ENCODE results near the gene SYNGAP1. TPM values are rescaled to one million over a fixed set of nuclear protein-coding genes. Genes with fewer than 3 reads are reported as not detected.

SYNGAP1 gene
- total and polyA plus RNA-seq, 9 of the 15 experiments (the other 6 are each of a cell fraction or from before 2014, with no cell fraction given): 0.01 to 22.8 (median 3.2) TPM

DNA sequence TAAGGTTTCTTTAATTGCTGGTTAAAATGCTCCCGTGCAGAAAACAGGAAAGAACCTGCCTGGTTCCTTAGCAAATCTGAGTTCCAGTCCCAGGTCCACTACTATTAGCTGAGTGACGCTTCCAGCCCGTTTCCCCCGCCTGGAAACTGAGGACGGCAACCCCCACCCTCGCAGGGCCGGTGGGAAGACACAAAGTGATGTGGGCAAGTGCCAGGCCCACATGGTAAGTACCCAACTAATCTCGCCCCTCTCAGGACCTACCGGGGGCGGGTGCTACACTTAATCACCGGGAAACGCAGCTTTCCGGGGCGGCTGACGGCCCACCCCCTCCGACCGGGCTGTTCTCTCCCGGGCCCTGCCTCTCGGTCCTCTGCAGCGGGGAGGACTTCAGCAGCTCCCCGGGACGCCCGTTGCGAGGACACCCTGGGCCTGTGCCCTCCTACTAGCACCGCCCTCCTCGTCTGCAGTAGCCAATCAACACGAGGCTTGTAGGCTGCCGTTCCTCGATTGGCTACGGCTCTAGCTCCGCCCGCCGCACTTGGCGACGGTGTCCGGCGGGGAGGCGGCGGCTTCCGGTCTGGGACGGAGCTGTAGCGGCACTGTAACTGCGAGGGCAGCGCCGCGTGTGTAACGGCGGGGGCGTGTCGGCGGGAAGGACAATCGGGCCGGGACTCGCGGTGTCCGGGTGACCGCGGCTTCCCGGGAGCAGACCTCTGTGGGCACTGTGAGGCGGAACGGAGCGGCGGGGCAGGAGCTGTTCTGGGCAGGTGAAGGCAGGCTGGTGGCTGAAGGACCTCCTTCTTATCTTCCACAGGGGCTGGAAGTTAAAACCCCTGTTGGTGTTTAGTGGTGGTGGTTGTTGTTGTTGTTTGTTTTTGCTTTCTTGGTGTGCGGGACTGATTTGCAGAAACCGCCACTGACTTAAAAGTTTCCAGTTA is 34.4 kb downstream of the SYNGAP1 start, which contains the start of gene ZBTB9 (continued):
- TF ChIP-seq, protein P1, sequence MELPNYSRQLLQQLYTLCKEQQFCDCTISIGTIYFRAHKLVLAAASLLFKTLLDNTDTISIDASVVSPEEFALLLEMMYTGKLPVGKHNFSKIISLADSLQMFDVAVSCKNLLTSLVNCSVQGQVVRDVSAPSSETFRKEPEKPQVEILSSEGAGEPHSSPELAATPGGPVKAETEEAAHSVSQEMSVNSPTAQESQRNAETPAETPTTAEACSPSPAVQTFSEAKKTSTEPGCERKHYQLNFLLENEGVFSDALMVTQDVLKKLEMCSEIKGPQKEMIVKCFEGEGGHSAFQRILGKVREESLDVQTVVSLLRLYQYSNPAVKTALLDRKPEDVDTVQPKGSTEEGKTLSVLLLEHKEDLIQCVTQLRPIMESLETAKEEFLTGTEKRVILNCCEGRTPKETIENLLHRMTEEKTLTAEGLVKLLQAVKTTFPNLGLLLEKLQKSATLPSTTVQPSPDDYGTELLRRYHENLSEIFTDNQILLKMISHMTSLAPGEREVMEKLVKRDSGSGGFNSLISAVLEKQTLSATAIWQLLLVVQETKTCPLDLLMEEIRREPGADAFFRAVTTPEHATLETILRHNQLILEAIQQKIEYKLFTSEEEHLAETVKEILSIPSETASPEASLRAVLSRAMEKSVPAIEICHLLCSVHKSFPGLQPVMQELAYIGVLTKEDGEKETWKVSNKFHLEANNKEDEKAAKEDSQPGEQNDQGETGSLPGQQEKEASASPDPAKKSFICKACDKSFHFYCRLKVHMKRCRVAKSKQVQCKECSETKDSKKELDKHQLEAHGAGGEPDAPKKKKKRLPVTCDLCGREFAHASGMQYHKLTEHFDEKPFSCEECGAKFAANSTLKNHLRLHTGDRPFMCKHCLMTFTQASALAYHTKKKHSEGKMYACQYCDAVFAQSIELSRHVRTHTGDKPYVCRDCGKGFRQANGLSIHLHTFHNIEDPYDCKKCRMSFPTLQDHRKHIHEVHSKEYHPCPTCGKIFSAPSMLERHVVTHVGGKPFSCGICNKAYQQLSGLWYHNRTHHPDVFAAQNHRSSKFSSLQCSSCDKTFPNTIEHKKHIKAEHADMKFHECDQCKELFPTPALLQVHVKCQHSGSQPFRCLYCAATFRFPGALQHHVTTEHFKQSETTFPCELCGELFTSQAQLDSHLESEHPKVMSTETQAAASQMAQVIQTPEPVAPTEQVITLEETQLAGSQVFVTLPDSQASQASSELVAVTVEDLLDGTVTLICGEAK (IDR thresholded peaks at IDR 0.05): peak; percentile 96
- TF ChIP-seq, protein P1 (CRISPR knock-in tag; IDR thresholded peaks at IDR 0.05): no peak
- TF ChIP-seq KLF1 (tag; IDR thresholded peaks at IDR 0.05) (no peak), EWSR1 (IDR thresholded peaks at IDR 0.05; ENCODE audit: borderline replicate concordance, low read depth, partially characterized antibody) (no peak), DMBX1 (CRISPR knock-in tag; IDR thresholded peaks at IDR 0.05; ENCODE audit: borderline replicate concordance) (peak; percentile 43; the same call in 1 of the 2 replicates), ZNF316 (IDR thresholded peaks at IDR 0.05) (no peak), HDAC6 (IDR thresholded peaks at IDR 0.05; ENCODE audit: low read depth, low read length) (no peak), RUNX1 (IDR thresholded peaks at IDR 0.05; ENCODE audit: low read depth) (0 out of 2 replicates have a peak, but pooled peaks have one; percentile 21), NCOA4 (IDR thresholded peaks at IDR 0.05; ENCODE audit: partially characterized antibody) (no peak), GTF2E2 (tag; IDR thresholded peaks at IDR 0.05) (no peak), NFIX (CRISPR knock-in tag; IDR thresholded peaks at IDR 0.05; ENCODE audit: low read depth) (no peak), ZNF274 (IDR thresholded peaks at IDR 0.05; ENCODE audit: borderline replicate concordance, low read depth, low read length) (no peak)
- TF ChIP-seq, protein P2, sequence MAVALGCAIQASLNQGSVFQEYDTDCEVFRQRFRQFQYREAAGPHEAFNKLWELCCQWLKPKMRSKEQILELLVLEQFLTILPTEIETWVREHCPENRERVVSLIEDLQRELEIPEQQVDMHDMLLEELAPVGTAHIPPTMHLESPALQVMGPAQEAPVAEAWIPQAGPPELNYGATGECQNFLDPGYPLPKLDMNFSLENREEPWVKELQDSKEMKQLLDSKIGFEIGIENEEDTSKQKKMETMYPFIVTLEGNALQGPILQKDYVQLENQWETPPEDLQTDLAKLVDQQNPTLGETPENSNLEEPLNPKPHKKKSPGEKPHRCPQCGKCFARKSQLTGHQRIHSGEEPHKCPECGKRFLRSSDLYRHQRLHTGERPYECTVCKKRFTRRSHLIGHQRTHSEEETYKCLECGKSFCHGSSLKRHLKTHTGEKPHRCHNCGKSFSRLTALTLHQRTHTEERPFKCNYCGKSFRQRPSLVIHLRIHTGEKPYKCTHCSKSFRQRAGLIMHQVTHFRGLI (CRISPR knock-in tag; IDR thresholded peaks at IDR 0.05): no peak
- TF ChIP-seq, protein P3, sequence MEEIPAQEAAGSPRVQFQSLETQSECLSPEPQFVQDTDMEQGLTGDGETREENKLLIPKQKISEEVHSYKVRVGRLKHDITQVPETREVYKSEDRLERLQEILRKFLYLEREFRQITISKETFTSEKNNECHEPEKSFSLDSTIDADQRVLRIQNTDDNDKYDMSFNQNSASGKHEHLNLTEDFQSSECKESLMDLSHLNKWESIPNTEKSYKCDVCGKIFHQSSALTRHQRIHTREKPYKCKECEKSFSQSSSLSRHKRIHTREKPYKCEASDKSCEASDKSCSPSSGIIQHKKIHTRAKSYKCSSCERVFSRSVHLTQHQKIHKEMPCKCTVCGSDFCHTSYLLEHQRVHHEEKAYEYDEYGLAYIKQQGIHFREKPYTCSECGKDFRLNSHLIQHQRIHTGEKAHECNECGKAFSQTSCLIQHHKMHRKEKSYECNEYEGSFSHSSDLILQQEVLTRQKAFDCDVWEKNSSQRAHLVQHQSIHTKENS (CRISPR knock-in tag; IDR thresholded peaks at IDR 0.05): no peak
